Measurements from ENCODE around the gene CASP2.

CASP2 gene

GRCh38 chr7:143331179-143331801 is 43.1 kb downstream of the CASP2 start:
- no peak for DNase-seq (ENCODE audit: low read depth in 2 of 2)

- DNase-seq (ENCODE audit: low read depth in 2 of 2), result no peak
Observed at GRCh38 chr7:143334244-143334643, 46.1 kb downstream of the CASP2 start.

GRCh38 chr7:143337216-143337615 is 49.1 kb downstream of the CASP2 start:
- no peak for DNase-seq (ENCODE audit: low read depth in 2 of 2)

- no peak for DNase-seq (ENCODE audit: low read depth in 2 of 2)
Observed at GRCh38 chr7:143341842-143342241, 53.7 kb downstream of the CASP2 start.

GRCh38 chr7:143343596-143343995 is 55.4 kb downstream of the CASP2 start:
- no peak for DNase-seq (ENCODE audit: low read depth in 2 of 2)

- peak; percentile 43 to 52 for DNase-seq (ENCODE audit: low read depth in 2 of 2)
Observed at GRCh38 chr7:143345428-143345900, 57.3 kb downstream of the CASP2 start.

- no peak for DNase-seq (ENCODE audit: low read depth in 2 of 2)
Observed at GRCh38 chr7:143346018-143346417, 57.9 kb downstream of the CASP2 start.

GRCh38 chr7:143347950-143348349 is 59.8 kb downstream of the CASP2 start:
- DNase-seq (ENCODE audit: low read depth in 2 of 2), result no peak

- no peak for DNase-seq (ENCODE audit: low read depth in 2 of 2)
Observed at GRCh38 chr7:143351060-143351459, 62.9 kb downstream of the CASP2 start.

GRCh38 chr7:143351574-143351973 is 63.4 kb downstream of the CASP2 start:
- DNase-seq (ENCODE audit: low read depth in 2 of 2), result no peak

- DNase-seq (ENCODE audit: low read depth in 2 of 2), result no peak
Observed at GRCh38 chr7:143352531-143353002, 64.4 kb downstream of the CASP2 start.

GRCh38 chr7:143354376-143354775 is 66.2 kb downstream of the CASP2 start:
- DNase-seq (ENCODE audit: low read depth in 2 of 2), result no peak

- DNase-seq (ENCODE audit: low read depth in 2 of 2), result no peak
Observed at GRCh38 chr7:143354965-143355364, 66.8 kb downstream of the CASP2 start.

GRCh38 chr7:143355450-143356385 is 67.6 kb downstream of the CASP2 start:
- DNase-seq (ENCODE audit: low read depth in 2 of 2), result no peak

GRCh38 chr7:143356414-143357050 is 68.4 kb downstream of the CASP2 start:
- no peak for DNase-seq (ENCODE audit: low read depth in 2 of 2)
